WTC11 (cell line): Measurements from ENCODE around the gene ASTN1.

Experiments
- ATF2 ChIP-seq: sonication (generic); formaldehyde crosslinking; IDR thresholded peaks from 2 replicates; pipeline ENCODE4 v1.8.1; 2022; ENCODE audit warnings: low read depth, missing genetic modification reagents, borderline replicate concordance
- CBFB ChIP-seq: sonication (generic); formaldehyde crosslinking; IDR thresholded peaks from 2 replicates; pipeline ENCODE4 v1.8.1; 2022; ENCODE audit warnings: mild to moderate bottlenecking, low read depth, missing genetic modification reagents
- CREB1 ChIP-seq: sonication (generic); formaldehyde crosslinking; IDR thresholded peaks from 2 replicates; pipeline ENCODE4 v1.8.0; 2023; ENCODE audit warnings: mild to moderate bottlenecking, missing genetic modification reagents
- ELF4 ChIP-seq: sonication (generic); formaldehyde crosslinking; IDR thresholded peaks from 2 replicates; pipeline ENCODE4 v1.8.1; 2022; ENCODE audit warnings: low read depth, mild to moderate bottlenecking, moderate library complexity, missing genetic modification reagents
- HMGA2 ChIP-seq: fragments of 250-450 bp; sonication (Bioruptor Pico); IDR thresholded peaks from 2 replicates; pipeline ENCODE4 v1.4.0; 2021; ENCODE audit warnings: mild to moderate bottlenecking, moderate library complexity
- JUN ChIP-seq: sonication (generic); formaldehyde crosslinking; IDR thresholded peaks from 2 replicates; pipeline ENCODE4 v1.8.0; 2023; ENCODE audit warnings: mild to moderate bottlenecking, missing genetic modification reagents
- SP1 ChIP-seq: sonication (generic); formaldehyde crosslinking; conservative IDR thresholded peaks from 2 replicates; pipeline ENCODE4 v1.8.1; 2022; ENCODE audit warnings: missing genetic modification reagents
- TCF7 ChIP-seq: sonication (generic); formaldehyde crosslinking; IDR thresholded peaks from 2 replicates; pipeline ENCODE4 v1.8.0; 2022; ENCODE audit warnings: mild to moderate bottlenecking, low read depth, missing genetic modification reagents, moderate library complexity
- TF ChIP-seq, protein P1 (sequence below): sonication (generic); formaldehyde crosslinking; IDR thresholded peaks from 2 replicates; pipeline ENCODE4 v1.8.1; 2022; ENCODE audit warnings: mild to moderate bottlenecking, missing genetic modification reagents, moderate library complexity, borderline replicate concordance
- TF ChIP-seq, protein P2 (sequence below): fragments of 200-600 bp; IDR thresholded peaks from 2 replicates; pipeline ENCODE4 v1.8.0; 2022; ENCODE audit warnings: antibody characterized with exemption
- TF ChIP-seq, protein P3 (sequence below): sonication (generic); formaldehyde crosslinking; IDR thresholded peaks from 2 replicates; pipeline ENCODE4 v1.8.1; 2023; ENCODE audit warnings: mild to moderate bottlenecking, missing genetic modification reagents, moderate library complexity

DNA sequence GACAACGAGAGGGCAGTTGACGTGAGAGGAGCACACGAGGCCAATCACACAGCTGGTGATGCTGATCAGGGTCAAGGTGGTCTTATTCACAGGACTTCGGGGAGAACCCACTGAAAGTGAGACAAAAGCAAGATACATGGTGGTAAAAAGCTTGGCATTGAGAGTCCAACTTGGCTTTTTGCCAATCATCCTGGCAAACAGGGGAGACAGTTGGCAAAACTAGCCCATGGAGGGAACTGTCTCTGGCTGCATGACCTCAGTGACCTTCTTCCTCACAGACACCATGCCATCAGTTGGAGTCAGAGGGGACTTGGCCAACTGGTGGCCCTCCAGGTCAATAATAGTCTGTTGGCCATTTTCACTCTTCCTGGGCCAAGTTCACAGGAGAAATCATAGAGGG lies 139.9 kb downstream of the ASTN1 start:
- TF ChIP-seq, protein P1, sequence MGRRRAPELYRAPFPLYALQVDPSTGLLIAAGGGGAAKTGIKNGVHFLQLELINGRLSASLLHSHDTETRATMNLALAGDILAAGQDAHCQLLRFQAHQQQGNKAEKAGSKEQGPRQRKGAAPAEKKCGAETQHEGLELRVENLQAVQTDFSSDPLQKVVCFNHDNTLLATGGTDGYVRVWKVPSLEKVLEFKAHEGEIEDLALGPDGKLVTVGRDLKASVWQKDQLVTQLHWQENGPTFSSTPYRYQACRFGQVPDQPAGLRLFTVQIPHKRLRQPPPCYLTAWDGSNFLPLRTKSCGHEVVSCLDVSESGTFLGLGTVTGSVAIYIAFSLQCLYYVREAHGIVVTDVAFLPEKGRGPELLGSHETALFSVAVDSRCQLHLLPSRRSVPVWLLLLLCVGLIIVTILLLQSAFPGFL (CRISPR knock-in tag) = no peak
- TF ChIP-seq, protein P2, sequence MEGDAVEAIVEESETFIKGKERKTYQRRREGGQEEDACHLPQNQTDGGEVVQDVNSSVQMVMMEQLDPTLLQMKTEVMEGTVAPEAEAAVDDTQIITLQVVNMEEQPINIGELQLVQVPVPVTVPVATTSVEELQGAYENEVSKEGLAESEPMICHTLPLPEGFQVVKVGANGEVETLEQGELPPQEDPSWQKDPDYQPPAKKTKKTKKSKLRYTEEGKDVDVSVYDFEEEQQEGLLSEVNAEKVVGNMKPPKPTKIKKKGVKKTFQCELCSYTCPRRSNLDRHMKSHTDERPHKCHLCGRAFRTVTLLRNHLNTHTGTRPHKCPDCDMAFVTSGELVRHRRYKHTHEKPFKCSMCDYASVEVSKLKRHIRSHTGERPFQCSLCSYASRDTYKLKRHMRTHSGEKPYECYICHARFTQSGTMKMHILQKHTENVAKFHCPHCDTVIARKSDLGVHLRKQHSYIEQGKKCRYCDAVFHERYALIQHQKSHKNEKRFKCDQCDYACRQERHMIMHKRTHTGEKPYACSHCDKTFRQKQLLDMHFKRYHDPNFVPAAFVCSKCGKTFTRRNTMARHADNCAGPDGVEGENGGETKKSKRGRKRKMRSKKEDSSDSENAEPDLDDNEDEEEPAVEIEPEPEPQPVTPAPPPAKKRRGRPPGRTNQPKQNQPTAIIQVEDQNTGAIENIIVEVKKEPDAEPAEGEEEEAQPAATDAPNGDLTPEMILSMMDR = no peak
- no peak for TF ChIP-seq JUN
- TF ChIP-seq CBFB (CRISPR knock-in tag) = no peak
- TF ChIP-seq, protein P3, sequence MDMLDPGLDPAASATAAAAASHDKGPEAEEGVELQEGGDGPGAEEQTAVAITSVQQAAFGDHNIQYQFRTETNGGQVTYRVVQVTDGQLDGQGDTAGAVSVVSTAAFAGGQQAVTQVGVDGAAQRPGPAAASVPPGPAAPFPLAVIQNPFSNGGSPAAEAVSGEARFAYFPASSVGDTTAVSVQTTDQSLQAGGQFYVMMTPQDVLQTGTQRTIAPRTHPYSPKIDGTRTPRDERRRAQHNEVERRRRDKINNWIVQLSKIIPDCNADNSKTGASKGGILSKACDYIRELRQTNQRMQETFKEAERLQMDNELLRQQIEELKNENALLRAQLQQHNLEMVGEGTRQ = no peak
- TF ChIP-seq HMGA2 = no peak
- TF ChIP-seq TCF7 (CRISPR knock-in tag) = no peak
- no peak for TF ChIP-seq ELF4 (CRISPR knock-in tag)
- TF ChIP-seq ATF2 (CRISPR knock-in tag) = no peak
- no peak for TF ChIP-seq SP1 (CRISPR knock-in tag)
- TF ChIP-seq CREB1 (CRISPR knock-in tag) = no peak
